GM18507 (cell line): ENCODE results near the gene RPGRIP1.
A peak's percentile ranks its signal among the peaks of the same experiment; 100 is the strongest.
"Not testable (repeated sequence)": the region's sequence is repeated elsewhere in the genome, so short reads cannot be mapped to it uniquely, and the experiment has no call there.

ENCODE experiments used
- DNase-seq: peaks from one replicate; pipeline ENCODE4 v3.0.0; 2011; ENCODE audit warnings: low read depth; ENCODE audit not compliant: insufficient read length; ENCODE audit errors: extremely low spot score
- FAIRE-seq: peaks from 2 replicates; lab custom pipeline; 2011; peaks lifted over from hg19 to GRCh38; lab: Jason Lieb, UNC

RPGRIP1 gene

GRCh38 chr14:21257394-21257909, 22.4 kb upstream of the RPGRIP1 start:
- no peak for FAIRE-seq
- DNase-seq, result no peak

GRCh38 chr14:21258005-21258888, 21.6 kb upstream of the RPGRIP1 start:
- FAIRE-seq (no peak), DNase-seq (no peak)

- FAIRE-seq, result no peak
- no peak for DNase-seq
Measured at GRCh38 chr14:21258889-21259787, 20.7 kb upstream of the RPGRIP1 start.

GRCh38 chr14:21261824-21262223, 18.1 kb upstream of the RPGRIP1 start:
- FAIRE-seq (no peak), DNase-seq (no peak)

- no peak for FAIRE-seq
- DNase-seq, result no peak
Measured at GRCh38 chr14:21262410-21262809, 17.5 kb upstream of the RPGRIP1 start.

GRCh38 chr14:21263284-21264024, 16.4 kb upstream of the RPGRIP1 start:
- DNase-seq (no peak), FAIRE-seq (peak; percentile 26)

GRCh38 chr14:21264025-21264801, 15.7 kb upstream of the RPGRIP1 start:
- FAIRE-seq (peak; percentile 56), DNase-seq (no peak)

- DNase-seq (no peak), FAIRE-seq (peak; percentile 64)
Measured at GRCh38 chr14:21267431-21267845, 12.4 kb upstream of the RPGRIP1 start.

GRCh38 chr14:21267886-21268616, 11.8 kb upstream of the RPGRIP1 start:
- DNase-seq, result no peak
- peak; percentile 85 for FAIRE-seq

- DNase-seq (no peak), FAIRE-seq (peak; percentile 26)
Measured at GRCh38 chr14:21268617-21269251, 11.1 kb upstream of the RPGRIP1 start.

- DNase-seq, result peak; percentile 86
- FAIRE-seq, result peak; percentile 99
Measured at GRCh38 chr14:21269252-21270046, 10.4 kb upstream of the RPGRIP1 start, which contains the start of gene HNRNPC. Gene HNRNPC (minus strand): TSS chr14:21269442. CDS start chr14:21234193, 35,249 bp downstream.

- not testable (repeated sequence) for DNase-seq, FAIRE-seq
Measured at GRCh38 chr14:21272661-21273060, 7.2 kb upstream of the RPGRIP1 start.

- no peak for FAIRE-seq
- DNase-seq, result no peak
Measured at GRCh38 chr14:21275261-21275858, 4.5 kb upstream of the RPGRIP1 start.

- no peak for FAIRE-seq
- no peak for DNase-seq
Measured at GRCh38 chr14:21278632-21279031, 1.3 kb upstream of the RPGRIP1 start.

GRCh38 chr14:21281917-21282316, 2.0 kb downstream of the RPGRIP1 start:
- not testable (repeated sequence) for FAIRE-seq, DNase-seq

- FAIRE-seq, DNase-seq: not testable (repeated sequence)
Measured at GRCh38 chr14:21286516-21286915, 6.6 kb downstream of the RPGRIP1 start.
